Fibroblast of skin of right biceps (primary cell): Measurements from ENCODE around the gene SLC38A1.
"Not testable (repeated sequence)": the region's sequence is repeated elsewhere in the genome, so short reads cannot be mapped to it uniquely, and the experiment has no call there.

Experiments
- DNase-seq: peaks from one replicate; pipeline ENCODE4 v3.0.0-alpha.2; 2013

SLC38A1 gene

GRCh38 chr12:46268583-46269428, at the start of gene SLC38A1:
TSS of gene SLC38A1 (minus strand) at chr12:46269043. CDS start at chr12:46239800, 29,243 bp downstream.
- DNase-seq: peak; percentile 80

GRCh38 chr12:46318037-46318436, 49.2 kb upstream of the SLC38A1 start:
- no peak for DNase-seq

GRCh38 chr12:46304070-46304469, 35.2 kb upstream of the SLC38A1 start:
- DNase-seq: no peak

- peak; percentile 30 for DNase-seq
Measured at GRCh38 chr12:46303039-46303666, 34.3 kb upstream of the SLC38A1 start.

GRCh38 chr12:46300910-46301309, 32.1 kb upstream of the SLC38A1 start:
- no peak for DNase-seq

GRCh38 chr12:46299851-46300250, 31.0 kb upstream of the SLC38A1 start:
- no peak for DNase-seq

GRCh38 chr12:46298261-46298660, 29.4 kb upstream of the SLC38A1 start:
- DNase-seq: no peak

- DNase-seq: no peak
Measured at GRCh38 chr12:46296822-46297221, 28.0 kb upstream of the SLC38A1 start.

- peak; percentile 11 for DNase-seq
Measured at GRCh38 chr12:46292754-46293402, 24.0 kb upstream of the SLC38A1 start.

- not testable (repeated sequence) for DNase-seq
Measured at GRCh38 chr12:46291953-46292352, 23.1 kb upstream of the SLC38A1 start.

- not testable (repeated sequence) for DNase-seq
Measured at GRCh38 chr12:46285177-46285576, 16.3 kb upstream of the SLC38A1 start.

GRCh38 chr12:46282829-46283228, 14.0 kb upstream of the SLC38A1 start:
- DNase-seq: no peak

- no peak for DNase-seq
Measured at GRCh38 chr12:46276756-46277155, 7.9 kb upstream of the SLC38A1 start.

- no peak for DNase-seq
Measured at GRCh38 chr12:46271863-46272262, 3.0 kb upstream of the SLC38A1 start.

- no peak for DNase-seq
Measured at GRCh38 chr12:46269429-46270241, 792 bp upstream of the SLC38A1 start.

GRCh38 chr12:46267825-46268582, 839 bp downstream of the SLC38A1 start:
- DNase-seq: peak; percentile 47

- DNase-seq: no peak
Measured at GRCh38 chr12:46267575-46267824, 1.3 kb downstream of the SLC38A1 start.

GRCh38 chr12:46266869-46267574, 1.8 kb downstream of the SLC38A1 start:
- peak; percentile 61 for DNase-seq

- DNase-seq: peak; percentile 57
Measured at GRCh38 chr12:46266382-46266791, 2.5 kb downstream of the SLC38A1 start.

GRCh38 chr12:46265734-46266133, 3.1 kb downstream of the SLC38A1 start:
- no peak for DNase-seq

GRCh38 chr12:46265102-46265501, 3.7 kb downstream of the SLC38A1 start:
- DNase-seq: no peak

- DNase-seq: peak; percentile 80
Measured at GRCh38 chr12:46264057-46264456, 4.8 kb downstream of the SLC38A1 start.
